Small intestine (tissue), 7 donors: ENCODE results near the gene GUCA1C. TPM values are rescaled to one million over a fixed set of nuclear protein-coding genes. Genes with fewer than 3 reads are reported as not detected.
A peak's percentile ranks its signal among the peaks of the same experiment; 100 is the strongest.

Experiments used
- DNase-seq, 2 donors: peaks; one replicate each; pipeline versions ENCODE4 v3.0.0 to v3.0.0-alpha.2; 2013
- FAIRE-seq: peaks from 2 replicates; lab custom pipeline; 2012; peaks lifted over from hg19 to GRCh38; lab: Jason Lieb, UNC
- H3K27ac ChIP-seq, 3 donors: one replicate each; pipeline ENCODE4 v1.5.1; 2013; ENCODE audit warnings: low read length in 2 of 3, mild to moderate bottlenecking in 2 of 3, control low read depth in 1 of 3, inconsistent platforms in 1 of 3, low read depth in 1 of 3, moderate library complexity in 1 of 3
- H3K27me3 ChIP-seq, 3 donors: one replicate each; pipeline ENCODE4 v1.6.1; 2013; ENCODE audit warnings: low read length in 3 of 3, inconsistent platforms in 1 of 3; ENCODE audit not compliant: control insufficient read depth in 3 of 3, insufficient read depth in 3 of 3
- H3K36me3 ChIP-seq, 3 donors: one replicate each; pipeline ENCODE4 v1.6.1; 2013; ENCODE audit warnings: low read length in 3 of 3, inconsistent platforms in 1 of 3, low read depth in 1 of 3, mild to moderate bottlenecking in 1 of 3, moderate library complexity in 1 of 3; ENCODE audit not compliant: control insufficient read depth in 3 of 3, insufficient read depth in 2 of 3
- H3K4me1 ChIP-seq, 3 donors: one replicate each; pipeline ENCODE4 v1.6.1; 2013; ENCODE audit warnings: low read length in 2 of 3, inconsistent platforms in 1 of 3, low read depth in 1 of 3, mild to moderate bottlenecking in 1 of 3, moderate library complexity in 1 of 3; ENCODE audit not compliant: control insufficient read depth in 3 of 3, insufficient read depth in 2 of 3
- H3K4me3 ChIP-seq, 3 donors: one replicate each; pipeline ENCODE4 v1.5.1; 2013; ENCODE audit warnings: low read length in 3 of 3, control low read depth in 1 of 3, inconsistent platforms in 1 of 3, low read depth in 1 of 3, mild to moderate bottlenecking in 1 of 3, moderate library complexity in 1 of 3
- H3K9me3 ChIP-seq, 2 donors: one replicate each; pipeline ENCODE4 v1.6.1; 2013; ENCODE audit warnings: low read depth in 1 of 2, low read length in 1 of 2; ENCODE audit not compliant: control insufficient read depth in 2 of 2, insufficient read depth in 1 of 2
- WGBS, 3 donors: extraction: QIAGEN DNeasy Blood & Tissue Kit; methylation state at CpG; one replicate each; pipeline ENCODE4 v1.1.7; 2013; 5-methylcytosine and 5-hydroxymethylcytosine counted together
- polyA plus RNA-seq, 4 donors: library from polyadenylated mRNA; stranded (reverse) in 3 of 4; unstranded in 1 of 4; fragments of 200-250 nt in 3 of 4; fragments of 120-200 nt in 1 of 4; gene quantifications; one replicate each; pipeline versions ENCODE4 v1.2.1 to v1.2.3, GENCODE V29; 2013
- donor health status: healthy with polysubstance abuse.
- donor health status: control.
- donor health status: control.
- donor health status: Bipolar disorder and iron deficiency.
- donor health status: healthy.

Gene GUCA1C
- polyA plus RNA-seq, 4 donors, result not detected

DNA sequence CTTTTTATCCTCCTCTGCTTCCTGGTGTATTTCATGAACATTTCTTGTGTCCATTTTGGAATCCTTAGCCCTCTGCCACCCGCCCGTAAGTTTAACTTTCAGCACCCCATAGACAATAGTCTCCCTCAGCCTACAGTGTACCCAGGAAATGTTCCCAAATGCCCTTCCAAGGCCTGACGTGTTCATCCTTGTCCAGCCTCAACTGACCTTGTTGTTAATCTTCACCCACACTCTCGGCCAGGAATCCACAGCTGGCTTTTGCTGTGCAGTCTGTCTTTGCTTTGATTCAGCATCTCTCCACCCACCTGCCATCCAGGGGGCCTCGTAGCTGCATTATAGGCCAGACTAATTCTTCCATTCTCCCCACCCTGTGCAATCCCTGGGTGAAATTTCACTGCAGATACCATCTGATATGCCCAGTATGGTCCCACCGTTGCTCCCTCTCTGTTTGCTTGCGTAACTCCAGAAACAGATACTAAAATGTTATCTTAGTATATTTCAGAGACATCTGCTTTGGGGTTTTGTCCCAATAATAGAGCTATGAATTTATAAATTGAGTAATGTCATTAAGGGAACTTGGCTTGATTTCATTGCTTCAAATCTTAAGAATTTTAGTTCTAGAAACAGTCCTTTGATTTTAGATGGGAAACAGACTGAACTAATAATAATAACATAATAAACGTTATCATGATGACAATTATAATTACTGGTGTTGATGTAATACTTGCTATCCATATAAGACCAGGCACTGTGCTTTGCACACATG lies 16.6 kb downstream of the GUCA1C start:
- no peak for DNase-seq
- FAIRE-seq, result no peak
- WGBS, 3 donors, result 76 to 81% (median 77%) methylated on average over 8 of the region's 8 CpGs

DNA sequence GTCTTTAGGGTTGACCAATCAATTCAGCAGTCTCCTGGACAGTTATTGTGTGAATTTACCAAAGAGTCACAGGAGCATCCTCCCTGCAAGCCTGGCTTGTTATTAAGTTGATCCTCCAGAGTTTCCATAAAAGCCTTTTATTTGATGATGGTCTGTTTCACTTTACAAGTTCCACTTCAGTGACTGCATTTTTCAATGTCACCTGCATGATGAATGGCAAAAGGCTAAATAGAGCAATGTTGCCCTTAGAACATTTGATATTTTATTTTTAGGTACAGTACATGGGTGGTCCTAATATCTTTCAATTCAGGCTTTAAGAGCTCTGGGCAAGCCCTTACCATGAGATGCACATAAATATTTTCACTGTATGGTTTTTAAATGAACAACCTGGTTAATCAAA lies 22.6 kb downstream of the GUCA1C start:
- Histone ChIP-seq H3K27me3 (no peaks in the 10 kb centered on the region), H3K4me3 (no peak overlapping the region), H3K36me3 (no peaks in the 10 kb centered on the region), H3K9me3 (peaks cover 0 to 3% of the 10 kb centered on the region in 2 donors), H3K27ac (no peak overlapping the region), H3K4me1 (no peaks in the 10 kb centered on the region)
- no peak for FAIRE-seq
- DNase-seq, result no peak

More for the DNA sequence above, 16.6 kb downstream of the GUCA1C start:
- Histone ChIP-seq H3K36me3 (no peaks in the 10 kb centered on the region), H3K27ac (no peak overlapping the region), H3K4me1 (peaks cover 0 to 6% (median 0%) of the 10 kb centered on the region in 3 donors), H3K27me3 (no peaks in the 10 kb centered on the region), H3K4me3 (no peak overlapping the region), H3K9me3 (no peaks in the 10 kb centered on the region)

DNA sequence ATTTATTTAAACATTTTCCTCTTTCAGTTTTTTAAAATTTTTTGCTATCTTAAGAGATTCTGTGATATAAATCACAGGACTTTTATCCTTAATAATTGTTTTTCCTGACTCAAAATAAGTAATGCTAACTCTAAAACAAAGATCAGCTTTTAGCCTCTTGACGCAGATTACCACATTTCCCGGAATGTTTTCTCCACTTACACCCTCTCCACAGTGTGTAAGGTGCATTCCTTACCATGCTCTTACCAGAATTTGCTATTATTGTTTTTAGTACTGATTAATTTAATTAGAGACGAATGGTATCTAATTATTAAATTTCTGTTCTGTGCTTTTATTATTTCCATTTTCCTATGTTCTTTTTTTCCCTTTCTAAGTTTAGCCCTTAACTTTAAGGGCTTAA lies 34.8 kb downstream of the GUCA1C start:
- H3K4me1 ChIP-seq, result no peaks in the 10 kb centered on the region
- no peak for FAIRE-seq
- DNase-seq, result no peak
- no peak overlapping the region for H3K4me3 ChIP-seq
- H3K27ac ChIP-seq, result no peak overlapping the region
- no peaks in the 10 kb centered on the region for H3K9me3 ChIP-seq
- H3K27me3 ChIP-seq, result peaks cover 0 to 2% (median 0%) of the 10 kb centered on the region in 3 donors
- no peaks in the 10 kb centered on the region for H3K36me3 ChIP-seq
- 84 to 90% (median 89%) methylated on average over 3 of the region's 3 CpGs for WGBS, 3 donors

DNA sequence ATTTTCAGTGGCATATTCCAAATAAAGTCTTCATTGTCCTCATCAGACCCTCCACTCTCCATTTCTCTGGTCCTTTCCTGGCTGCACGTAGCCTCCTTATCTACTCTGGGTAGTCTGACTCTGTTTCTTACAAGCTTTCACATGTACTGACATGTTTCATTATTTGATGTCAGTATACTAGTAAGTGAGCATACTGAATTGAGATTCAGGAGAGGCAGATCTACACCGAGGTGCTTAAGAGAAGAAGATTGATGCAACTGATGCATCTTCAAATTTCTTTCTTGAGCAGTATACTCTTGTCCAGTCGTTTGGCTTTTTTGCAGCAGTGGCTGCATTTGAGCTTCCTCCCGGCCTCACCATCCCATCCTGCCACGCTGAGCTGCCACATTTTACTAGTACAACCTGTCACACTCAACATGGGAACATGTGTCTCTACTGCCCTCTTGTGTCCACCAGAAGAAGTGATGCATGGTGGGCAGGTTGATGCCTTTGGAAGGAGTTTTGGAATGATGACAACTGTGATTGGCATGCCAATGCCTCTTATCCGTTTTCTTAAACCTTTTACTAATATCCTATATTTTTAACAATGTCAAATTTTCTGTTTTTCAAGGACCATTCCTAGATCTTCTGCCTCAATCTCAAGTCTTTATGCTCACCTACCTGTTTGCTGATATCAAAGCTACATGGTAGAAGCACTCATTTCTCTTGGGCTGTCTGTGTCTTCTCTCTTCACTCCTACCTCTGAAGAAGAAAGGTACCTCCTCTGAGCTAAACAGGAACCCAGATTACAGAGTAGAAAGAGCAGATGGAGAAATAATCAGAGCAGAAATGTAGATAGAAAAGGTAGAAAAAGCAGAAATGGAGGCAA lies 38.7 kb downstream of the GUCA1C start:
- no peak for FAIRE-seq
- WGBS, 3 donors, result 17 to 24% (median 22%) methylated on average over 6 of the region's 6 CpGs
- H3K27me3 ChIP-seq, result peaks cover 0 to 2% (median 0%) of the 10 kb centered on the region in 3 donors
- no peak overlapping the region for H3K27ac ChIP-seq
- peak; percentile 65 to 74 for DNase-seq
- no peak overlapping the region for H3K4me3 ChIP-seq
- H3K9me3 ChIP-seq, result no peaks in the 10 kb centered on the region
- H3K36me3 ChIP-seq, result no peaks in the 10 kb centered on the region
- H3K4me1 ChIP-seq, result no peaks in the 10 kb centered on the region

DNA sequence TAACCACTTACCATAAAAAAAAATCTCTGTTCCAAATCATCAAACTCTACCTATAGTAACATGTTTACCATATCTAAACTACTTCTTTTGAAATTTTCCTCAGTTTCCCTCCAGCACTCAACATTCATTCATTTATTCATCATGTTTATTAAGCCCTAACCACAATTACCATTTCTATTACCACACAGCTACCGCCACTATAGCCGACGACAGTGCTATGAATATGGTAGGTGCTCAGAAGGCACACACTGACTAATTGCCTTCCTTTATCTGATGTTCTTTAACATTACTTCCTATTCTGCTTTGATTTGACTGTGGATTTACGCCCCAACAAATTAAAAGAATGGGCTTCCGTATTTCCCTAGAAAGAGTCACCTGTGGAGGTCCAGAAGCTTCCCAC lies 43.9 kb downstream of the GUCA1C start:
- Histone ChIP-seq H3K36me3 (no peaks in the 10 kb centered on the region), H3K27me3 (no peaks in the 10 kb centered on the region), H3K4me3 (no peak overlapping the region), H3K27ac (no peak overlapping the region), H3K9me3 (no peaks in the 10 kb centered on the region), H3K4me1 (no peaks in the 10 kb centered on the region)
- 93 to 96% (median 94%) methylated on average over 5 of the region's 5 CpGs for WGBS, 3 donors
- no peak for DNase-seq
- FAIRE-seq, result no peak

GRCh38 chr3:108907194-108907593 lies 46.5 kb downstream of the GUCA1C start:
- Histone ChIP-seq H3K4me3 (no peak overlapping the region), H3K27ac (no peak overlapping the region), H3K9me3 (no peaks in the 10 kb centered on the region), H3K4me1 (no peaks in the 10 kb centered on the region), H3K27me3 (no peaks in the 10 kb centered on the region), H3K36me3 (no peaks in the 10 kb centered on the region)
- 71 to 94% (median 79%) methylated on average over 1 of the region's 1 CpG for WGBS, 3 donors
- FAIRE-seq, result no peak
- DNase-seq, result no peak

- 75 to 86% (median 85%) methylated on average over 3 of the region's 3 CpGs for WGBS, 3 donors
- FAIRE-seq, result no peak
Measured at GRCh38 chr3:108899530-108899929, 54.1 kb downstream of the GUCA1C start.

GRCh38 chr3:108897883-108898282 lies 55.8 kb downstream of the GUCA1C start:
- Histone ChIP-seq H3K9me3 (no peaks in the 10 kb centered on the region), H3K27me3 (no peaks in the 10 kb centered on the region), H3K4me1 (no peaks in the 10 kb centered on the region), H3K27ac (no peak overlapping the region), H3K4me3 (no peak overlapping the region), H3K36me3 (no peaks in the 10 kb centered on the region)
- FAIRE-seq (no peak), DNase-seq (no peak)
- WGBS, 3 donors, result 33 to 73% (median 70%) methylated on average over 3 of the region's 3 CpGs

More at GRCh38 chr3:108899530-108899929, 54.1 kb downstream of the GUCA1C start:
- no peak overlapping the region for H3K4me3 ChIP-seq
- H3K36me3 ChIP-seq, result no peaks in the 10 kb centered on the region
- no peak overlapping the region for H3K27ac ChIP-seq
- H3K4me1 ChIP-seq, result no peaks in the 10 kb centered on the region
- H3K9me3 ChIP-seq, result no peaks in the 10 kb centered on the region
- no peaks in the 10 kb centered on the region for H3K27me3 ChIP-seq
- DNase-seq, result no peak
